ENCODE results near the gene EDRF1. TPM values are rescaled to one million over a fixed set of nuclear protein-coding genes. Genes with fewer than 3 reads are reported as not detected.

Gene EDRF1
- total and polyA plus RNA-seq, 2 of the 4 experiments (the other 2 are of a cell fraction): 17.0 to 24.9 TPM

GRCh38 chr10:125709553-125710474 is 9.7 kb upstream of the EDRF1 start:
- DNase-seq (peak; percentile 55), ATAC-seq (ENCODE audit: low read depth) (peak; percentile 53)
- H3K9me3 ChIP-seq (ENCODE audit: control insufficient read depth, insufficient read depth, low read length): no peaks in the 10 kb centered on the region
- 0% methylated on average over 1 of the region's 12 CpGs; no CpG with 5 or more reads in 1 of the 2 experiments for WGBS, 2 experiments (ENCODE audit: extremely low coverage in 2 of 2, insufficient read length in 1 of 2)
- peak overlapping the region; percentile 74 for H3K4me2 ChIP-seq (ENCODE audit: low read depth, low read length)
- H3K23ac ChIP-seq (ENCODE audit: low read depth, low read length): no peak overlapping the region
- ChIA-PET POLR2A (ENCODE audit: unreplicated experiment) (no interaction called here), CTCF (no interaction called here)
- H2BK120ac ChIP-seq (ENCODE audit: low read depth, low read length): no peak overlapping the region
- H2BK5ac ChIP-seq (ENCODE audit: low read depth, low read length, poor library complexity, severe bottlenecking): no peak overlapping the region
- H4K91ac ChIP-seq (ENCODE audit: insufficient read depth, low read depth, low read length): no peak overlapping the region
- no peaks in the 10 kb centered on the region for H3K36me3 ChIP-seq (ENCODE audit: control insufficient read depth, insufficient read depth, low read length)
- H3K79me1 ChIP-seq (ENCODE audit: low read depth in 1 of 2, low read length in 2 of 2): no peaks in the 10 kb centered on the region
- H4K5ac ChIP-seq (ENCODE audit: low read depth, low read length): no peak overlapping the region
- BruUV-seq (replicated peaks): no TSS peak
- no peak overlapping the region for H3K4me3 ChIP-seq (ENCODE audit: insufficient read depth, low read depth, low read length)
- no peak overlapping the region for H3K4ac ChIP-seq (ENCODE audit: low read depth, low read length)
- no peak overlapping the region for H2AFZ ChIP-seq (replicated peaks; ENCODE audit: low read length, poor library complexity)
- H2AK9ac ChIP-seq (replicated peaks; ENCODE audit: low read depth, low read length, poor library complexity): no peak overlapping the region
- no peak overlapping the region; the same call in 1 of the 2 replicates for H3K27ac ChIP-seq (ENCODE audit: insufficient read depth, low read length)
- in situ Hi-C loops (cut with MboI; ENCODE audit: low sequenced_read_pairs) (loop anchor here (10.0 kb wide), 1 partner anchor 545 kb away; the partner anchor contains the start of gene CTBP2), intact Hi-C loops (cut with micrococcal nuclease) (loop anchor here (10.0 kb wide), 2 partner anchors 185 to 715 kb away; no protein-coding TSS in a partner anchor), dilution Hi-C loops (cut with HindIII; ENCODE audit: low sequenced_read_pairs, unreplicated experiment) (no loop called here)
- no peak overlapping the region for H3K18ac ChIP-seq (ENCODE audit: low read depth, low read length)
- H3K14ac ChIP-seq (replicated peaks; ENCODE audit: low read depth, low read length): no peak overlapping the region
- no peaks in the 10 kb centered on the region; the same call in 1 of the 2 replicates for H3K9me1 ChIP-seq (ENCODE audit: insufficient read depth, low read length)
- no peaks in the 10 kb centered on the region for H4K20me1 ChIP-seq (ENCODE audit: insufficient read depth, low read length)
- H2BK15ac ChIP-seq (ENCODE audit: low read depth, low read length): no peak overlapping the region
- no peak overlapping the region; a peak in 1 of 4 replicates for H4K8ac ChIP-seq (ENCODE audit: low read depth in 2 of 2, low read length in 2 of 2)
- peaks cover 4% of the 10 kb centered on the region for H3K4me1 ChIP-seq (ENCODE audit: control insufficient read depth, insufficient read depth, low read length)
- H3K27me3 ChIP-seq (ENCODE audit: control insufficient read depth, insufficient read depth, low read length): peaks cover 2% of the 10 kb centered on the region
- TF ChIP-seq CTCF (conservative IDR thresholded peaks at IDR 0.05; ENCODE audit: low read depth, low read length) (no peak), RAD21 (IDR thresholded peaks at IDR 0.05; ENCODE audit: low read length) (no peak), FOS (IDR thresholded peaks at IDR 0.05; ENCODE audit: low read depth, low read length) (no peak), MAFK (IDR thresholded peaks at IDR 0.05; ENCODE audit: low read depth, low read length) (peak; percentile 92)
- H2AK5ac ChIP-seq (ENCODE audit: low read depth, low read length): no peak overlapping the region
- no peak overlapping the region for H3K9ac ChIP-seq (ENCODE audit: low read depth, low read length)
- no peak overlapping the region for H2BK20ac ChIP-seq (ENCODE audit: low read depth, low read length)
- H3K56ac ChIP-seq (ENCODE audit: extremely low read depth, insufficient read depth, low read length): no peak overlapping the region

Data from IMR-90 (cell line).